GM12878 (cell line): ENCODE results near the gene PAPPA. TPM values are rescaled to one million over a fixed set of nuclear protein-coding genes. Genes with fewer than 3 reads are reported as not detected.

Experiments used
- ATAC-seq: fragments of 200-7000 bp; cut with Tn5 transposase; 3 replicates; pipeline ENCODE4 v1.9.1; 2020; ENCODE audit warnings: mild to moderate bottlenecking, moderate library complexity
- BruUV-seq: library from RNA; stranded (reverse); fragments of 400-500 nt; replicated peaks from 2 replicates; lab custom pipeline; 2021; lab: Mats Ljungman, UMichigan
- CTCF ChIA-PET: fragments of 300-600 bp; sonication (Branson Sonifier 250); formaldehyde crosslinking; extraction: SDS; loops from one replicate; lab custom pipeline; 2021; ENCODE audit warnings: inconsistent platforms; lab: Yijun Ruan, JAX
- POLR2A ChIA-PET: fragments of 350-600 bp; formaldehyde crosslinking; extraction: SDS; loops from one replicate; lab custom pipeline; 2021; ENCODE audit warnings: inconsistent platforms; lab: Charles Lee
- RAD21 ChIA-PET: fragments of 300-600 bp; sonication (Branson Sonifier 250); formaldehyde crosslinking; loops from one replicate; lab custom pipeline; 2023; ENCODE audit warnings: antibody characterized with exemption; ENCODE audit not compliant: unreplicated experiment; lab: Charles Lee
- SMC1A ChIA-PET: fragments of 300-600 bp; sonication (Branson Sonifier 250); formaldehyde crosslinking; loops from one replicate; lab custom pipeline; 2023; ENCODE audit not compliant: unreplicated experiment, uncharacterized antibody; lab: Charles Lee
- DNase-seq: peaks from one replicate; pipeline ENCODE4 v3.0.0-alpha.2; 2011; ENCODE audit warnings: low read depth, low spot score
- FAIRE-seq: peaks from 3 replicates; lab custom pipeline; 2011; peaks lifted over from hg19 to GRCh38; lab: Jason Lieb, UNC
- H2AFZ ChIP-seq: 2 replicates; pipeline ENCODE4 v1.6.0; 2011; ENCODE audit warnings: low read depth, low read length, control low read depth; ENCODE audit not compliant: control insufficient read depth
- H3K27ac ChIP-seq: 2 replicates; pipeline ENCODE4 v1.5.1; 2011; ENCODE audit warnings: control low read depth; ENCODE audit not compliant: control insufficient read depth, insufficient read depth
- H3K27me3 ChIP-seq, 2 experiments: replicated peaks in 1 of 2; 2 replicates each; pipeline versions ENCODE4 v1.6.0 to v1.6.1; 2011; ENCODE audit warnings: low read length in 1 of 2; ENCODE audit not compliant: control insufficient read depth in 2 of 2, insufficient read depth in 2 of 2
- H3K36me3 ChIP-seq, 2 experiments: 2 replicates each; pipeline ENCODE4 v1.5.1; 2011; ENCODE audit warnings: low read length in 1 of 2; ENCODE audit not compliant: control insufficient read depth in 2 of 2, insufficient read depth in 2 of 2
- H3K4me1 ChIP-seq: 2 replicates; pipeline ENCODE4 v1.6.1; 2011; ENCODE audit warnings: mild to moderate bottlenecking, low read length, moderate library complexity, mixed read lengths; ENCODE audit not compliant: control insufficient read depth, insufficient read depth
- H3K4me2 ChIP-seq: 2 replicates; pipeline ENCODE4 v1.6.0; 2011; ENCODE audit warnings: control low read depth; ENCODE audit not compliant: control insufficient read depth, insufficient read depth
- H3K4me3 ChIP-seq: fragments of 200-600 bp; sonication (generic); 2 replicates; pipeline ENCODE4 v1.5.1; 2016
- H3K79me2 ChIP-seq: 2 replicates; pipeline ENCODE4 v1.6.0; 2011; ENCODE audit warnings: low read length; ENCODE audit not compliant: control insufficient read depth, insufficient read depth
- H3K9ac ChIP-seq: 2 replicates; pipeline ENCODE4 v1.8.0; 2011; ENCODE audit warnings: low read length, control low read depth, mixed read lengths; ENCODE audit not compliant: control insufficient read depth, insufficient read depth
- H3K9me3 ChIP-seq: replicated peaks from 3 replicates; pipeline ENCODE4 v1.5.1; 2011; ENCODE audit warnings: mild to moderate bottlenecking, low read length; ENCODE audit not compliant: control insufficient read depth, insufficient read depth
- H4K20me1 ChIP-seq: 2 replicates; pipeline ENCODE4 v1.6.0; 2011; ENCODE audit not compliant: control insufficient read depth, insufficient read depth
- EZH2 ChIP-seq: IDR thresholded peaks from 2 replicates; pipeline ENCODE4 v1.6.1; 2012; ENCODE audit warnings: low read depth, mild to moderate bottlenecking, control low read depth, inconsistent platforms, low read length, borderline replicate concordance; ENCODE audit not compliant: control insufficient read depth
- FOXM1 ChIP-seq: IDR thresholded peaks from 2 replicates; pipeline ENCODE4 v1.6.1; 2012; ENCODE audit warnings: low read depth, mild to moderate bottlenecking, inconsistent platforms, low read length, moderate library complexity
- HCFC1 ChIP-seq: fragments of 150-350 bp; IDR thresholded peaks from 2 replicates; pipeline ENCODE4 v1.6.1; 2014; ENCODE audit warnings: low read length
- IRF5 ChIP-seq: fragments of 450-650 bp; IDR thresholded peaks from 2 replicates; pipeline ENCODE4 v1.6.1; 2017; ENCODE audit warnings: borderline replicate concordance
- TAF1 ChIP-seq: IDR thresholded peaks from 2 replicates; pipeline ENCODE4 v1.6.1; 2011; ENCODE audit warnings: mild to moderate bottlenecking, low read depth, low read length, borderline replicate concordance
- YBX1 ChIP-seq: fragments of 450-650 bp; IDR thresholded peaks from 2 replicates; pipeline ENCODE4 v1.6.1; 2016; ENCODE audit warnings: antibody characterized with exemption
- ZNF207 ChIP-seq: fragments of 450-650 bp; IDR thresholded peaks from 2 replicates; pipeline ENCODE4 v1.6.1; 2014; ENCODE audit warnings: antibody characterized with exemption, mild to moderate bottlenecking, borderline replicate concordance
- ZSCAN29 ChIP-seq: fragments of 450-650 bp; IDR thresholded peaks from 2 replicates; pipeline ENCODE4 v1.6.1; 2017; ENCODE audit warnings: mild to moderate bottlenecking, moderate library complexity
- WGBS: methylation state at CpG from one replicate; pipeline ENCODE4 v1.1.6; 2016; ENCODE audit warnings: low lambda C conversion rate; ENCODE audit not compliant: insufficient replicate concordance, insufficient coverage; ENCODE audit errors: missing lambda C conversion rate; 5-methylcytosine and 5-hydroxymethylcytosine counted together
- in situ Hi-C: fragments of 300-500 bp; cut with MboI; formaldehyde crosslinking; loops from 9 replicates; pipeline ENCODE4 v1.14.3; 2018; ENCODE audit warnings: mixed read lengths
- intact Hi-C: fragments of 100-400 bp; cut with micrococcal nuclease; formaldehyde crosslinking; loops from one replicate; pipeline ENCODE4 v1.14.2; 2022; ENCODE audit not compliant: unreplicated experiment
- polyA plus RNA-seq, 11 experiments: library from polyadenylated mRNA; depleted of rRNA in 4 of 11; unstranded in 6 of 11; stranded (reverse) in 5 of 11; fragments of >200 nt; fragmentation: Nextera tagmentation in 4 of 11; fragmentation: Illumina TruSeq in 1 of 11; extraction: Ambion mirVana in 4 of 11; extraction: Trizol in 1 of 11; gene quantifications; 1 replicate in 1 of 11; 2 replicates in 10 of 11; pipeline versions ENCODE4 v1.2.1 to v1.2.3, GENCODE V29; 2011 to 2016; ENCODE audit warnings: inconsistent platforms in 2 of 11, missing spikeins in 2 of 11, low read depth in 1 of 11
- total RNA-seq, 4 experiments: library from RNA; depleted of rRNA in 3 of 4; stranded (reverse); fragments of >200 nt in 3 of 4; fragmentation: Illumina TruSeq in 1 of 4; extraction: Trizol in 1 of 4; gene quantifications; 2 replicates each; pipeline versions ENCODE4 v1.2.1 to v1.2.3, GENCODE V29; 2013 to 2021

Gene PAPPA
- total and polyA plus RNA-seq, 10 of the 15 experiments (the other 5 are each of a cell fraction or from before 2014, with no cell fraction given): under 0.01 to 0.19 (median 0.02) TPM; not detected in 4

- TF ChIP-seq IRF5: no peak
- no peak for TF ChIP-seq YBX1
Observed at GRCh38 chr9:116448431-116448830, 294.8 kb downstream of the PAPPA start (continued).

- no peaks in the 10 kb centered on the region for H3K9me3 ChIP-seq
- peak overlapping the region; percentile 10; the same call in 1 of the 2 replicates for H3K4me2 ChIP-seq
- RAD21 ChIA-PET: interaction anchor here (1.1 kb wide), 1 partner anchor 15 kb away, joined by 3 read pairs; no protein-coding TSS in a partner anchor
- H3K27me3 ChIP-seq: no peaks in the 10 kb centered on the region
- H3K4me1 ChIP-seq: peaks cover 9% of the 10 kb centered on the region
- ATAC-seq (no peak), FAIRE-seq (no peak), DNase-seq (no peak)
- SMC1A ChIA-PET: no interaction called here
- no peaks in the 10 kb centered on the region for H3K79me2 ChIP-seq
- WGBS: 51% methylated on average over 3 of the region's 3 CpGs
- no peak for TF ChIP-seq FOXM1
- no peak for TF ChIP-seq EZH2
- TF ChIP-seq ZSCAN29: no peak
- TF ChIP-seq ZNF207: no peak
- no peak for TF ChIP-seq HCFC1
- no peak for TF ChIP-seq TAF1
- in situ Hi-C loops (no loop called here), intact Hi-C loops (loop anchor here (2.0 kb wide), 1 partner anchor 69 kb away; no protein-coding TSS in a partner anchor)
- POLR2A ChIA-PET: interaction anchor here (0.6 kb wide), 1 partner anchor 1154 kb away, joined by 7 read pairs; no protein-coding TSS in a partner anchor
- no peaks in the 10 kb centered on the region for H3K36me3 ChIP-seq
- no peak overlapping the region for H2AFZ ChIP-seq
- H4K20me1 ChIP-seq: no peaks in the 10 kb centered on the region
- H3K9ac ChIP-seq: no peak overlapping the region
- no peak overlapping the region for H3K4me3 ChIP-seq
- no TSS peak for BruUV-seq
- no peak overlapping the region for H3K27ac ChIP-seq
- CTCF ChIA-PET: no interaction called here
Observed at GRCh38 chr9:116449949-116450348, 296.4 kb downstream of the PAPPA start.
